ENCODE results near the gene AOX1. TPM values are rescaled to one million over a fixed set of nuclear protein-coding genes. Genes with fewer than 3 reads are reported as not detected.

AOX1 gene
- total and polyA plus RNA-seq, 2 of the 8 experiments (the other 6 are each of a cell fraction or from before 2014, with no cell fraction given) = 5.6 to 8.3 TPM

- TF ChIP-seq SIRT6 (IDR thresholded peaks at IDR 0.05; ENCODE audit: low read length) (no peak), TCF12 (IDR thresholded peaks at IDR 0.05; ENCODE audit: low read depth, low read length) (no peak)
Observed at GRCh38 chr2:200625282-200625681, 39.5 kb downstream of the AOX1 start (continued).
